GM19099 (cell line): ENCODE results near the gene MDFIC.

Experiments used
- POLR2A ChIP-seq: IDR thresholded peaks from 3 replicates; pipeline ENCODE4 v1.6.1; 2011; ENCODE audit warnings: low read depth; ENCODE audit not compliant: insufficient read length; ENCODE audit errors: extremely low read depth

Gene MDFIC

DNA sequence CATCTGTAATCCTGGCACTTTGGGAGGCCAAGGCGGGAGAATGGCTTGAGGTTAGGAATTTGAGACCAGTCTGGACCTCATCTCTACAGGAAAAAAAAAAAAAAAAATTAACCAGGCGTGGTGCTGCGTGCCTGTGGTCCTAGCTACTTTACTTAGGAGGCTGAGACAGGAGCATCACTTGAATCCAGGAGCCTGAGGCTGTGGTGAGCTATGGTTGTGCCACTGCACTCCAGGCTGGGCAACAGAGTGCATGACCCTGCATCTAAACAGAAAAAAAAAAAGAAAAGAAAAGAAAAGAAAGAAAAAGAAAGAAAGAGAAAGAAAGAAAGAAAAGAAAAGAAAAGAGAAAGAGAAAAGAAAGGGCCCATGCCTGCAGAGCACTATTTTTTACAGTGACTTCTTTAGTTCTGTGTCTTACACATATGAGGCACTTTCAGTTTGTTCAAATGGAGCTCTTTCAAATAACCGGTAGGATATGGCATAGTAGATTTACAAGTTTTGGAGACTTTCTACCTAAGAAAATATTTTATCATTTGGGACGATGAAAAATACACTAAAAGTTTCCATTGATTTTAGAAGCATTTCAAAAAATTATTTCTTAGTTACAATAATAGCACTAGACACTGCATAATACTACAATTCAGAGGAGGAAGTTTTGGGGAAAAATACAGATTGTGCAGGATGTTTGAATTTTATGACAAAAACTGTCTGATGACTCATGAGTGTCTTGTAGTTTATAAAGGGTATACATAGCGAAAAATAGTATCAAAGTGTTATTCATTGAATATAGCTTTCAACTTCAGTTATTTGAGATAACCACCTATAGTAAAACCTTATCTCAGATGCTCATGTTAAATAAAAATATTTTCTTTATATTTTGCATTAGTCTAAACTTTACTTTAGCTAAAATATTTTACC lies 75.9 kb downstream of the MDFIC start:
- TF ChIP-seq POLR2A, result no peak

DNA sequence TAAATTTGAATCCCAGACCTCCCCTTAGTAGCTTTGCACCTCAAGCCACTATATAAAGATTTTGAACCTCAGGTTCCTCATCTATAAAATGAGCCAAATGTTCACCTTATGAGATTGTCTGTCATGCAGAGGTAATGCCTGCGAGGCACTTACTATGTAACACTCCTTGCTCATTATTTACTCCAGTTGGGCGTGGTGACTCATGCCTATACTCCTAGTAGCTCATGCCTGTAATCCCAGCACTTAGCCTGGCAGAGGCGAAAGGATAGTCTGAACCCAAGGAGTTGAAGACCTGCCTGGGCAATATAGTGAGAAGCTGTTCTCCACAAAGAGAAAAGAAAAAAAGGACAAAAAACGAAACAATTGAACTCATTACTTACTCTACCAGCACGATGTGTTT lies 82.2 kb downstream of the MDFIC start:
- TF ChIP-seq POLR2A, result no peak

DNA sequence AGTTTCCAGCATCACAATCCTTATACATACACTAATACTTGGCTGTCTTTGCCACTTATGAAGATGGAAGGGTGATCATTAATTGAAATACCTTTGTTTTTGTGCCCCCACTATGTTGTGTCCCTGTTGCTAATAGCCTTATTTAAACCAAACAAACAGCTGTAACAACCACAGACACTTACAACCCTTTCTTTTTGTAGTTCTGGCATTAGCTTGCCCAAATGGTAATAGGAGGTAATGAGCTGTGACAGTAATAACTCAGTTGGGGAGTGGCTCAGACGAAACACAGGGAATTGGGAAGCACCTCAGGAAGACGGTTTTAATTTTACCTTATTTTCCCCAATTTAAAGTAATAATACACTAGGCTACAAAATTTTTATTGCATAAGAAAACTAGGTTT lies 83.4 kb downstream of the MDFIC start:
- TF ChIP-seq POLR2A, result no peak

DNA sequence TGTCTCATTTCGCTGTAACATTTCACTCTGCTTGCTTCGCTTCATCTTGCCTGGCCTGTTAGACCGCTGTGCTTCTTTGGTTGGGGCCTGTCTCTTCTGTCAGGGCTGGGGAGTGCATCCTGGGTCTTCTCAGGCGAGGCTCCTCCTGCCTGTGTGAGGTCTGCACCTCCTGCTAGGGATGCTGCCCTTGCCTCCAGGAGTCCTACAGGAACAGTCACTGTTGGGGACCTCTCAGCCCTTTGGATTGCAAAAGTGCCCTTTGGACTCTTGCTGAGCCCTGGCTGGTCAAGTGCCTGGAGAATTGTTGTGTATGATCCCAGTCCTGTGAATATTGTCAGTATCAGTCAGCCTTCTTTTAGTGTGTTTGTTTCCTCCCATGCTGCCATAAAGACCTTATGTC lies 84.1 kb downstream of the MDFIC start:
- no peak for TF ChIP-seq POLR2A

DNA sequence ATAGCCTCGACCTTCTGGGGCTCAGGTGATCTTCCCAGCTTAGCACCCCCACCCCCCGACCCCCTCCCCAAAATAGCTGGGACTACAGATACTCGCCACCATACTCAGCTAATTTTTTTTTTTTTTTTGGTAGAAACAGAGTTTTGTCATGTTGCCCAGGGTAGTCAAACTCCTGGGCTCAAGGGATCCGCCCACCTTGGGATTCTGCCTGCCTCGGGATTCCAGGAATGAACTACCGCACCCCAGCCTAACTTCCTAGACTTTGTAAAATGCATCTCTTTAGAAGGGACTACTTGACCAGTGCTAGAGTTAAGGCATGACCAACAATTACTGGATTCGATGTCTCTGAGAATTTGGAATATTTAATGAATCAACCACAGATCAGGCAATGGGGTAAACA lies 85.9 kb downstream of the MDFIC start:
- TF ChIP-seq POLR2A, result no peak

DNA sequence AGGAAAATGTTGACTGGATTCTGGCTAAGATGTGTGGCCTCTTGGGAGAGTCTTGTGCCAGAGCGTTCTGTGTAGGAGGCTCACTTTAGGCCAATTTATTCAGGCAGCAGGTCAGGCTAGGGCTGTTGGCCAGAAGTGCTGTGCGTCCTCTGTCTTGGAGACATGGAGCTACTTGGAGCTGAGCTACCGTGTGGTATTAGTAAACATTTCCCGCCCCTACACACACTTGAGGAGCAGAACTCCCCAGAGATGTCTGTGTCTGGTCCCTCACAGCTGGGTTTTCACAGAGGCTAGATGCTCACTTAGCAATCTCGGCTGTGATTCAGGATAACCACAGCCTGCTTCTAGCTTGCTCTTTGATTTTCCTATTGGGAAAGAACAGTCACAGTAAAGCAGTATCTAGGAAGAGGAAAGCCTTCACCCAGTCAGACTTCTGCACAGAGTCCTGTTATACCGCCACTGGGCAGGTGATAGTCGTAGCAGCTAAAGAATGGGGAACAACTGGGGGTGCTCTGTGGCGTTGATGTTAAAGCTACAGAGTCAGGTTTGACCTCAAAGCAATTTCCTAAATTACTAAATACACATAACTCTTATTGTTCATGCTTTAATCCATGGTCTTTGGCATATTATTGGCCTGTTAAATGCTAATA lies 86.7 kb downstream of the MDFIC start:
- no peak for TF ChIP-seq POLR2A

DNA sequence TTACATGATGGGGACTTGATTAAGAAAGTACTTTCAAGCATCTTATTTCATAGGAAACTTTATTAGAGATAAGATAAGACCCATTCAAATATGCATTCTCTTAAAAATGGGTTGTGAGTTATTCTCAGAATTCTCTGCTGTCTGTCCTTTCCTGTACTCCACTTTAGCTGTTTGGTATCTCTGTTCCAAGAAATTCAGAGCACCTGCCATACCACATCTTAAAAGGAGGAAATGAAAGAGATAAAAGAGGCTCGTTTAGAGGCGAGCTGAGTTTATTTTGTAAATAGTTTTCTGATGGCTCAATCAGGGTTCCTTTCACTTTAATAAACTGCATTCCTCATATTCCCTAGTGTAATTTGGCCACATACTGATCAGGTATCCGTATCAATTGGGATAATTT lies 87.2 kb downstream of the MDFIC start:
- no peak for TF ChIP-seq POLR2A

DNA sequence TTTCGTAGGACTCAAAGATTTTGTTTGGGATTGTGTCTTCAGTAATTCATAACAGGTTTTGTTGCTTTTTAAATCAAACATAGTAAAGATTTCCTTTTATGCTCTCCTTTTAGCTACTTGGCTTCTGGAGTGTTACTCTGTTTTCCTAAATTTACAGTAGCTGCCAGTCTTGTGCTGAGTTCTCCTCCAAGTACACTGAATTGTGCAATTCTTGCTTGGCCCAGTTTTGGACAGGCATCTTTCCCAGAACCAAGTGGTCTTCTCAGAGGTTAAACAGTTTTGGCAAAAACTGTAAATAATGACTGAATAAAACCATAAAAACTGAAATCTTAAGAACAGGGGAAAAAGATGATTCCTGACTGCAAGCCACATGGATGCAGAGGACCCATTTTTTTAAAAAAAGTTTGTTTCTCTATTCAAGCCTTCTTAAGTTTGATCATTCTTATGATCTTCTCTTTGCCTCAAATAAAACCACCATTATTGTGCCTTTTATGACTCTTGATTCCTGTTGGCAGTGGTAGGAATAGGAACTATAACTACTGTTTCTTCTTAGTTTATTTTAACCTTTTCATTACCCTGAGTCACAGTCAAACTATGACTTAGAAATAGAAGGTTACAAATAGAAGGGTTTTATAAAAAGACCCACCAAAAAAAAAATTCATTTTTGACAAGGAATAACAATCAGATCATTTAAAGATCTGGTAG lies 88.0 kb downstream of the MDFIC start:
- TF ChIP-seq POLR2A, result no peak

DNA sequence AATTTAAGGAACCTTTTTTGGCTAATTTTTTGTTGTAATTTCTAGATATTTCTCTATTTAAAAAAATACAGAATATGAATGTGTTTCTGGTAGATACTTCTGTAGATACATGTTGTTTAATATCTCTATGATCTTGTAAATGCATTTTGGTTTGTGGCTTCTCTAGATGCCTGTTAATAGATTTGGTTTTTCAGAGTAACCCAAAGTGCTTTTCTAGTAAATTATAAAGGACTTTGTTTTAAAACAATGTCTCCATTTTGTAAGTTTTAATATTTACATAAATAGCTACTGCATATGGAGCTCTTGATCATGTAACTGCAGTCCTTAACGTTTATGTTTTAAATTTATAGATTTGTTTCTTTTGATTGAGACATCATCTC lies 88.5 kb downstream of the MDFIC start:
- no peak for TF ChIP-seq POLR2A

DNA sequence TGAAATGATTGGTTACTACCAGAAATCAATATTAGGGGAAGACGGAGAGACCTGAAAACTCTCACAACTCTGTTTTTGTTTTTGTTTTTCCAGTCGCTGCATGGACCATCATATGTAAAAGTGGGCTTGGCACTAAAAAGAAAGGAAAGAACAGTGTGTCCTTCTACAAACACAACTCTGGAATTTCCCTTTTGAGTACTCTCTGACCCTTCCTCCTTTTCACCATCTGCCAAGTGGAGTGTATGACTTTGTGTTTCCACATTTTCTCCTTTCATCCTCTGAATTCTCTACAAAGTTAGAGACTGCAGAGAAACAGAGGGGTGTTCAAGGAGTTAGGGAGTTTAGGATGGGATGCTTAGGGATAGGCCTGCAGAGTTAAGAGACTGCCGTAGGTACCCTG lies 92.0 kb downstream of the MDFIC start:
- no peak for TF ChIP-seq POLR2A

DNA sequence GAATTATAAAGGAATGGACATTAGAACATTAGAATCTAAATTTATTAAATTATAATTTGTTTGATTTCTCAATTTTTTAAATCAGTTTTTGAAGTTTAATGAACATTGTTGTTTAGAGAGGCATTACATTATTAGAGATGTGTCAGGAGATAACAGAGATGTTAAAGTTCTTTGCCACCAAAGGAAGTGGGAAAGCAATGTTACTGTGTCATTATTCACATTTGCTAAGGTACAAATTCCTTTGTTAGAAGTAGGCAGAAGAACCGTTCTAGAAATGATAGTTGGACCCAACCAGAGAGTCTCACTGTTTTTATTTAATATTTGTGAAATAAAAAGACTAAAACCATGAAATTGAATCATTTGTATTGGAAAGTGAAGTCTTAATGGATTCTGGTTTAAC lies 92.9 kb downstream of the MDFIC start:
- no peak for TF ChIP-seq POLR2A

DNA sequence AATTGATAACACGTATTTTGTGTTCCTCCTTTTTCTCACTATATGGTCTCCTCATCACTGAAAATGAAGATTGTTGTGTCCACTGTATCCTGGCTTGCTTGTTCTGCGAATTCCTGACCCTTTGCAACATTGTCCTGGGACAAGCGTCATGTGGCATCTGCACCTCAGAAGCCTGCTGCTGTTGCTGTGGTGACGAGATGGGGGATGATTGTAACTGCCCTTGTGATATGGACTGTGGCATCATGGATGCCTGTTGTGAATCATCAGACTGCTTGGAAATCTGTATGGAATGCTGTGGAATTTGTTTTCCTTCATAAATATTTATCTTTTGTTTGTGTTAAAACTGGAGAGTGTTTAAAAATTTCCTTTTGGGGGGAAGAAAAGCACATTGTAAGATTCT lies 93.7 kb downstream of the MDFIC start:
- no peak for TF ChIP-seq POLR2A

DNA sequence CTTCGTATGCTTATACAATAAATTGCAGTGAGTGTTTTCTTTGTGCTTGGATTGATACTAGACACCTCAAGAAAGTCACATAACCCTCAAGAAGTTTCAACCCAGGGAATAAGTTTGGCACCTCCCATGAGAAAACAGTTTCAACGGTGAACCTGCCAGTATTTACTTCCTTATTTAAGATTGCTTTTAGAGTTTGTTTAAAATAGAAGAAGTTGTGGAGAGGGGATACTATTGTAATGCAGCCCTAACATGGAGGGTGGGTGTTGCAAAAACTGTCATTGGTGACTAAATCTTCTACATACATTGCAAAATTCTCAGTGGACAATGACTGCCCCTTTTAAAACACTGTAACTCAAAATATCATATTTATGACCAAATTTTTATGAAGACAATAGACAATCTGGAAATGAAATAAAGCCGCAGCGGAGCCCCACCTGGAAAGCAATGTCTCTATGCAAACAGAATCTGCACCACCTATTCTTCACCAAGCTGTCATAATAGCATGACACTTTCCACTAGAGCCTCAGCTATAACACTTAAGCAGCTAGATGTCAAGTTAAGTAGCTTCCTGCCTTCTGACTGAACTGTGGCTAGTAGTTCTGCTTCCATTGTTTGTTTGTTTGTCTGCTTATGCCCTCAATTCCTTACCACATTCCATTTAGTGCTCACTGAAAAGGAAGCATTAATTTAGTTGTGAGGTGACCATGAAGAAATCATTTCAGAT lies 98.2 kb downstream of the MDFIC start:
- TF ChIP-seq POLR2A, result no peak

DNA sequence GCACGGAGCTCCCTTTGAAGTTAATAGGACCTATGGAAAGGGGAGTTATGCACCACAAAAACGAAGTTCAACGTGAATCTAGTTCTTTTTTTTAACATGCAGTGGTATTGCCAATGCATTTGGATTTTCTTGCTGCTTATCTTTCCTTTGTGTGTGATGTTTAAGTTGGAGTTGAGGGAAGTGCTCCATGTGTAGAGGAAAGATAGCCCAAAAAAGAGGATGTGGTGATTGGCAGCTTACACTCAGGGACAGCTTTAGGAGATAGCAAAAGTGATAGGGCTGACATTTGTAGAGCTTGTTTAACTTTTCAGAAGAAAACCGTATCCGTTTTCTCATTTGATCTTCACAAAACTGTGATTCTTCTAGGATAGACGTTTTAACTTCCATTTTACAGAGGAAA lies 101.3 kb downstream of the MDFIC start:
- no peak for TF ChIP-seq POLR2A

DNA sequence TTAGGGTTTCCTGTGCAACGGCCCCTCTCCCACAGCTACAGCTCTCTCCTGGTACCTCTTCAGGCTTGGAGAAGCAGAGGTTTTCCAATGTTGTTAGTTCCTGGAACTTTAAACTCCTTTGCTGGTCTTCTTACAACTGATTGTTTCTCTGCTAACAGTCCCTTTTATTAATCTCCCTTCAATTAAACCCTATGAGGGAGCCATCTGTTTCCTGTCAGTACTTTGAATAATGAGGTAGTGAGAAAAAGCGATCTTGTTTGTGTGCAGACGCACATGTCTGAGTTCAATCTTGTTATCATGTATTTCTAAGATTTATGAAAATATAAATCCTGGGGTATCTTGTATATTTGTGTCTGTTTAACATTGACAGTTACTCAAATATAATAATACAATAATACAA lies 102.4 kb downstream of the MDFIC start:
- TF ChIP-seq POLR2A, result no peak

DNA sequence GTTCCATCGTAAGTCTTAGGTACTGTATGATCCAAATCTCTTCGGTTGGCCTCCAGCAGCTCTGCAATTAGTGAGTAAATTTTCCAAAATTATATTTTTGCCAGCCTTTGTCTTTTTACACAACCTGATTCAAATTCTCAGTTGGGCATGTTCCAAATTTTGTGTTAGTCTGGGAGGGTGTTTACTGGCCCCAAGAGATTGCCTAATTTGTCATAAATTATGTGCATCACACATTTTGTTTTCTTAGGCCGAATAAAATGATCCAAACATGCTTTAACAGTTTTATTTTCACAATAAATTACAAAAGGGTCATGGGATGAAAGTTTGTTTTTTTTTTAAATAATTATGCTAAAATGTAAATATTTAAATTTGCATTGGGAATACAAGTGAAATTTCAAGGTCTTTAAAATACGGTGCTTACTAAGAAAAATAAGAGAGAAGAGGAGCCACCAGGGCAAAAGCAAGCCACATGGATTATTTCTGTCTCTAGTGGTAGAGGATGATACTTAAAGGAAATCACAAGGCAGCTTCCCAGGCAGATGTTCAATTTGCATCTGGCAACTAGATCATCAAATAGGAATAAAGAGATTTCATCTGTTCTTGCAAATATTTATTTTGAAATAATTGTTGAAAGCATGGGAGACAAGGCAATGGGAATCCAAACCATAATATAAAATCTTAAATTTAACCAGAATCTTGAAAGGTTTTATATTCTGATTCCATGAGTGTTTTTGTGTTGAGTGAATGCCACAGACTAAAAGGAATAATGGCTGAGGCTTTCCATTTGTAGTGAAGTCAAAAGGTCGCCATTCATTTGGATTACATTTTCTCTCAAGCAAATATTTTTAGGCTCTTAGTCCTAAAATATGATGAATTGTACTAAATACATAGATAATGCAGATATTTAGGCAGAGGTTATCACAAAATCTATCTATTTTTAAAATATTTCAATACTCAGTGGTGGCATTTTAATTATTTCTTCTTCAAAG lies 111.1 kb downstream of the MDFIC start:
- no peak for TF ChIP-seq POLR2A
